NCI-H774 (cell line): Measurements from ENCODE around the gene TEKT4.
A peak's percentile ranks its signal among the peaks of the same experiment; 100 is the strongest.
"Not testable (repeated sequence)": the region's sequence is repeated elsewhere in the genome, so short reads cannot be mapped to it uniquely, and the experiment has no call there.

Source experiments
- DNase-seq: peaks from one replicate; lab custom pipeline; 2025; lab: John Stamatoyannopoulos, UW

TEKT4 gene

GRCh38 chr2:94871226-94872087 is at the start of gene TEKT4:
Gene TEKT4, plus strand, starts transcription at chr2:94871430. Its CDS starts 150 bp downstream, at chr2:94871580.
- DNase-seq = peak; percentile 46

GRCh38 chr2:94839224-94839623 is 32.0 kb upstream of the TEKT4 start:
- DNase-seq = not testable (repeated sequence)

GRCh38 chr2:94856856-94857255 is 14.4 kb upstream of the TEKT4 start:
- not testable (repeated sequence) for DNase-seq

GRCh38 chr2:94857367-94858162 is 13.7 kb upstream of the TEKT4 start:
- DNase-seq = not testable (repeated sequence)

GRCh38 chr2:94858163-94858888 is 12.9 kb upstream of the TEKT4 start:
- DNase-seq = not testable (repeated sequence)

- peak; percentile 17 for DNase-seq
These were observed 9.7 kb upstream of the TEKT4 start for GRCh38 chr2:94861308-94862152.

GRCh38 chr2:94862903-94863302 is 8.3 kb upstream of the TEKT4 start:
- not testable (repeated sequence) for DNase-seq

- no peak for DNase-seq
These were observed 2.1 kb upstream of the TEKT4 start for GRCh38 chr2:94869131-94869530.

GRCh38 chr2:94869552-94870439 is 1.4 kb upstream of the TEKT4 start:
- DNase-seq = no peak

- peak; percentile 7 for DNase-seq
These were observed 597 bp upstream of the TEKT4 start for GRCh38 chr2:94870440-94871225.

GRCh38 chr2:94872088-94872618 is 923 bp downstream of the TEKT4 start:
- DNase-seq = no peak

- DNase-seq = no peak
These were observed 1.6 kb downstream of the TEKT4 start for GRCh38 chr2:94872676-94873361.

- DNase-seq = no peak
These were observed 2.4 kb downstream of the TEKT4 start for GRCh38 chr2:94873362-94874276.

GRCh38 chr2:94874277-94874997 is 3.2 kb downstream of the TEKT4 start:
- DNase-seq = peak; percentile 42

GRCh38 chr2:94875064-94875819 is 4.0 kb downstream of the TEKT4 start:
- no peak for DNase-seq
